Vagina (tissue), 2 donors: ENCODE results near the gene GSTM1. TPM values are rescaled to one million over a fixed set of nuclear protein-coding genes. Genes with fewer than 3 reads are reported as not detected.
"Not testable (repeated sequence)": the region's sequence is repeated elsewhere in the genome, so short reads cannot be mapped to it uniquely, and the experiment has no call there.

Source experiments
- DNase-seq, 2 donors: peaks; one replicate each; pipeline ENCODE4 v3.0.0-alpha.2; 2017; ENCODE audit errors: extremely low spot score in 2 of 2
- H3K27ac ChIP-seq: fragments of 200-600 bp; sonication (generic); one replicate; pipeline ENCODE4 v1.5.1; 2019
- H3K27me3 ChIP-seq: fragments of 200-600 bp; sonication (generic); one replicate; pipeline ENCODE4 v1.5.1; 2019
- H3K36me3 ChIP-seq, 2 donors: fragments of 200-600 bp; sonication (generic); one replicate each; pipeline ENCODE4 v1.5.1; 2017 to 2019
- H3K4me1 ChIP-seq: fragments of 200-600 bp; sonication (generic); one replicate; pipeline ENCODE4 v1.5.1; 2019
- H3K4me3 ChIP-seq, 2 donors: fragments of 200-600 bp; sonication (generic); 1 replicate in 1 of 2; 2 replicates in 1 of 2; pipeline ENCODE4 v1.5.1; 2016 to 2019
- H3K9me3 ChIP-seq: fragments of 200-600 bp; sonication (generic); one replicate; pipeline ENCODE4 v1.5.1; 2019
- CTCF ChIP-seq, 3 experiments: fragments of 450-650 bp in 2 of 3; fragments of 200-600 bp in 1 of 3; sonication (generic) in 1 of 3; IDR thresholded peaks; one replicate each; pipeline ENCODE4 v1.5.1; 2017 to 2019; ENCODE audit warnings: antibody characterized with exemption in 3 of 3, mild to moderate bottlenecking in 2 of 3, moderate library complexity in 2 of 3
- POLR2A ChIP-seq, 2 donors: fragments of 450-650 bp; IDR thresholded peaks; one replicate each; pipeline ENCODE4 v1.6.1; 2017; ENCODE audit warnings: antibody characterized with exemption in 2 of 2, mild to moderate bottlenecking in 2 of 2, moderate library complexity in 2 of 2
- POLR2AphosphoS5 ChIP-seq, 2 donors: sonication (generic); formaldehyde crosslinking; IDR thresholded peaks; one replicate each; pipeline ENCODE4 v1.9.0; 2017; ENCODE audit warnings: antibody characterized with exemption in 2 of 2, mild to moderate bottlenecking in 2 of 2, low read depth in 1 of 2; ENCODE audit not compliant: insufficient read depth in 1 of 2
- intact Hi-C: fragments of 100-400 bp; cut with DNase I; formaldehyde crosslinking; loops from one replicate; pipeline ENCODE4 v1.15.1; 2023
- total RNA-seq: library from RNA; depleted of rRNA; stranded (reverse); fragments of >200 nt; gene quantifications from one replicate; pipeline ENCODE4 v1.2.3, GENCODE V29; 2016

GSTM1 gene
- total RNA-seq, 1 donor from 2014 or later: 156 TPM

GRCh38 chr1:109677459-109677858, 10.2 kb upstream of the GSTM1 start:
- TF ChIP-seq POLR2A (IDR thresholded peaks at IDR 0.05) (no peak), CTCF (IDR thresholded peaks at IDR 0.05) (no peak)
- H3K9me3 ChIP-seq: no peaks in the 10 kb centered on the region
- no peaks in the 10 kb centered on the region for H3K4me1 ChIP-seq
- H3K4me3 ChIP-seq: no peak overlapping the region
- H3K27me3 ChIP-seq: no peaks in the 10 kb centered on the region
- DNase-seq: no peak
- intact Hi-C loops: no loop called here
- no peaks in the 10 kb centered on the region for H3K36me3 ChIP-seq
- H3K27ac ChIP-seq: no peak overlapping the region

DNA sequence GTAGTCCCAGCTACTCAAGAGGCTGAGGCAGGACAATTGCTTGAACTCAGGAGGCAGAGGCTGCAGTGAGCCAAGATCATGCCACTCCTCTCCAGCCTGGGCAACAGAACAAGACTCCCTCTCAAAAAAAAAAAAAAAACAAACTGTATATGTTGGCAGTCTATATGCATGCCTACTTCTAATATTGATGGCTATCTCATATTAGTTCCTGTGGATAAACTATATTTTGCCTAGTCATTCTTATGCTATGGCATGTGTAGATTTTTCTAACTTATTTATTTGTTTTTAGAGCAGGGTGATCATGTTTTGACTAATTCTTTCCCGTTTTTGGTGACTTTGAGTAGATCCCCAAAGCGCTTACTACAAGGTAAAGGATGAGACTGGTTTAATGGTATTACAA, 9.0 kb upstream of the GSTM1 start:
- DNase-seq, H3K4me1 ChIP-seq, H3K36me3 ChIP-seq, H3K27me3 ChIP-seq, intact Hi-C loops, H3K27ac ChIP-seq, H3K4me3 ChIP-seq, H3K9me3 ChIP-seq: not testable (repeated sequence)

DNA sequence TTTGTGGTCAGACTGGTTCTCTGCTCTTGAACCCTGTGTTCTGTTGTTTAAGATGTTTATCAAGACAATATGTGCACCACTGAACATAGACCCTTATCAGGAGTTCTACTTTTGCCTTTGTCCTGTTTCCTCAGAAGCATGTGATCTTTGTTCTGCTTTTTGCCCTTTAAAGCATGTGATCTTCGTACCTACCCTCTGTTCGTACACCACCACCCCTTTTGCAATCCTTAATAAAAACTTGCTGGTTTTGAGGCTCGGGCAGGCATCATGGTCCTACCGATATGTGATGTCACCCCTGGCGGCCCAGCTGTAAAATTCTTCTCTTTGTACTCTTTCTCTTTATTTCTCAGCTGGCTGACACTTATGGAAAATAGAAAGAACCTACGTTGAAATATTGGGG, 2.8 kb upstream of the GSTM1 start:
- H3K36me3 ChIP-seq, H3K27me3 ChIP-seq, H3K4me1 ChIP-seq, H3K27ac ChIP-seq, DNase-seq, intact Hi-C loops, H3K4me3 ChIP-seq, H3K9me3 ChIP-seq: not testable (repeated sequence)

- DNase-seq, H3K9me3 ChIP-seq, H3K4me3 ChIP-seq, H3K27me3 ChIP-seq, H3K36me3 ChIP-seq, intact Hi-C loops, H3K4me1 ChIP-seq, H3K27ac ChIP-seq: not testable (repeated sequence)
Measured at GRCh38 chr1:109685399-109685798, 2.2 kb upstream of the GSTM1 start.

GRCh38 chr1:109685890-109686289, 1.7 kb upstream of the GSTM1 start:
- H3K4me1 ChIP-seq, H3K27me3 ChIP-seq, H3K27ac ChIP-seq, H3K36me3 ChIP-seq, H3K9me3 ChIP-seq, DNase-seq, H3K4me3 ChIP-seq, intact Hi-C loops: not testable (repeated sequence)

DNA sequence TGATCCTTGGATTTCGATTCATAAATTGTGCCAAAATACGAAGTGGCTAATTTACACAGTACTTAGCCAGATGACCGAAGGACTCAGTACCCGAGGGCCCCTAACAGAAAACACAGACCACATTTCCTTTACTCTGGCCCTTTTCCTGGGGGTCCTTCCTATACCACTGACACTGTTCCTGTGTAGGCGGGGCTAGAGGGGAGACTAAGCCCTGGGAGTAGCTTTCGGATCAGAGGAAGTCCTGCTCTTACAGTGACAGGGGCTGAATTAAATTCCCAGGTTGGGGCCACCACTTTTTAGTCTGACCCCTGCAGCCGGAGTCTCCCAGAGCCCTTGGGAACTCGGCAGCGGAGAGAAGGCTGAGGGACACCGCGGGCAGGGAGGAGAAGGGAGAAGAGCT, 508 bp upstream of the GSTM1 start:
- DNase-seq, H3K4me1 ChIP-seq, H3K27me3 ChIP-seq, H3K27ac ChIP-seq, intact Hi-C loops, H3K9me3 ChIP-seq, H3K36me3 ChIP-seq: not testable (repeated sequence)
- H3K4me3 ChIP-seq: peak overlapping the region in 1 of 2 donors; percentile 55

DNA sequence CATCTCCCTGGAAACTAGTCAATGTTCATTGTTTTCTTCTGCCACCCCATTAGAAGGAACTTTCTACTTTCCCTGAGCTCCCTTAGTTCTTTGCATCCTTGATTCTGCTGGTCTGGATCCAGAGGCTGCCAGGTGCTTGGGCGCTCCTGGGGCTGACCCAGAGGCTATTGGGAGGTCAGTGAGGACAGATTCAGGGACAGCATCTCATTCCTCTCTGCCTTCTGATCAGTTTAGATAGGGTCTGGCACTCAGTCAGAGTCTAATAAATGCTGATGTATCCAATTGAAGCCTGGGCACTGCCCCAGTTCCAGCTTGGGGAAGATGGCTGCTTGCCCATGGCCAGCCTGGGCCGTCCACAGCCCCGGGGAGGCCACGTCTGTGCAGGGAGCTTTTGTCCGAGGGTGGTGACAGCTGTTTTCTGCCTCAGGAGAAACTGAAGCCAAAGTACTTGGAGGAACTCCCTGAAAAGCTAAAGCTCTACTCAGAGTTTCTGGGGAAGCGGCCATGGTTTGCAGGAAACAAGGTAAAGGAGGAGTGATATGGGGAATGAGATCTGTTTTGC, 2.3 kb downstream of the GSTM1 start:
- Histone ChIP-seq H3K4me1 (no peaks in the 10 kb centered on the region), H3K9me3 (no peaks in the 10 kb centered on the region), H3K27me3 (no peaks in the 10 kb centered on the region), H3K36me3 (no peaks in the 10 kb centered on the region), H3K4me3 (no peak overlapping the region), H3K27ac (no peak overlapping the region)
- intact Hi-C loops: no loop called here
- DNase-seq: no peak
- no peak for TF ChIP-seq POLR2A (IDR thresholded peaks at IDR 0.05)
- no peak for TF ChIP-seq CTCF (IDR thresholded peaks at IDR 0.05)
- no peak for TF ChIP-seq POLR2AphosphoS5 (IDR thresholded peaks at IDR 0.05; ENCODE audit: insufficient read depth in 1 of 2, low read depth in 1 of 2)

- Histone ChIP-seq H3K27ac (no peak overlapping the region), H3K4me3 (no peak overlapping the region), H3K36me3 (no peaks in the 10 kb centered on the region), H3K9me3 (no peaks in the 10 kb centered on the region), H3K27me3 (no peaks in the 10 kb centered on the region), H3K4me1 (no peaks in the 10 kb centered on the region)
- intact Hi-C loops: no loop called here
- no peak for TF ChIP-seq POLR2AphosphoS5 (IDR thresholded peaks at IDR 0.05; ENCODE audit: insufficient read depth in 1 of 2, low read depth in 1 of 2)
- TF ChIP-seq POLR2A (IDR thresholded peaks at IDR 0.05): no peak
- no peak for TF ChIP-seq CTCF (IDR thresholded peaks at IDR 0.05)
- DNase-seq: no peak
Measured at GRCh38 chr1:109691759-109692158, 4.1 kb downstream of the GSTM1 start.

DNA sequence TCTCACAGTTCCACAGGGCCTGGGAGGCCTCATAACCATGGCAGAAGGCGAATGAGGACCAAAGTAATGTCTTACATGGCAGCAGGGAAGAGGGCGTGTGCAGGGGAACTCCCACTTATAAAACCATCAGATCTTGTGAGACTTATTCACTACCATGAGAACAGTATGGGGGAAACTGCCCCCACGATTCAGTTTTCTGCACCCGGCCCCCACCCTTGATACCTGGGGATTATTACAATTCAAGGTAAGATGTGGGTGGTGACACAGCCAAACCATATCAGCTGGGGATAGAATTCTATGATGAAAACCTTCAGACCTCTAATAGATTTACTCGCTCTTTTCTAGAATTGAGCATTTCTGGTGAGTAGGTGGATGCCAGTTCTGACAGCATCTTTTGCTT, 6.8 kb downstream of the GSTM1 start:
- intact Hi-C loops, DNase-seq, H3K4me3 ChIP-seq, H3K4me1 ChIP-seq, H3K27me3 ChIP-seq, H3K36me3 ChIP-seq, H3K9me3 ChIP-seq, H3K27ac ChIP-seq: not testable (repeated sequence)

DNA sequence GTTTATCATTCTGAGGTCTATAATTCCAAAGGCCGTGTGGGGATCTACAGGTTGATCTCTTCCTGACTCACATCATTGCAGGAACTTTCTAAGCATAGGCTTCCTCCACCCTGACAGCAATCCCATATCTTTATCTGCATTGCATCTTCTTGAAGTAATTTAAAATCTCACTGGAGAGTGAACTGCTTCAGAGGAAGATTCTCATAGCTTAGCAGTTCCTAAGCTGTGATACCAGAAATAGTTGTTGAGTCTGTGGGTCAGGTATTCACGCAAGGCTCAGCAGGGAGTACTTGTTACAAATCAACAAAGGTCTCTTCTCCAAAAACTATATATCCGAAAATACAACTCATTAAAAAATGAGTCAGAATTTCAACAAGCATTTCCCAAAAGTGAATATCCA, 7.5 kb downstream of the GSTM1 start:
- H3K27ac ChIP-seq, H3K4me1 ChIP-seq, DNase-seq, intact Hi-C loops, H3K36me3 ChIP-seq, H3K27me3 ChIP-seq, H3K4me3 ChIP-seq, H3K9me3 ChIP-seq: not testable (repeated sequence)
